PC-3 (cell line): ENCODE results near the gene FAM114A1.

Source experiments
- CTCF ChIP-seq: fragments of 300-600 bp; sonication (generic); conservative IDR thresholded peaks from 2 replicates; pipeline ENCODE4 v1.5.1; 2017; ENCODE audit warnings: antibody characterized with exemption, low read depth, mild to moderate bottlenecking, low read length
- EZH2 ChIP-seq: fragments of 300-600 bp; sonication (generic); IDR thresholded peaks from one replicate; pipeline ENCODE4 v1.6.1; 2017; ENCODE audit warnings: antibody characterized with exemption, mild to moderate bottlenecking, low read length; ENCODE audit not compliant: unreplicated experiment
- EZH2phosphoT487 ChIP-seq: fragments of 300-600 bp; sonication (generic); IDR thresholded peaks from 2 replicates; pipeline ENCODE4 v1.6.1; 2018; ENCODE audit warnings: mild to moderate bottlenecking, antibody characterized with exemption, low read length, borderline replicate concordance

- no peak for TF ChIP-seq EZH2phosphoT487
- TF ChIP-seq CTCF: no peak
- TF ChIP-seq EZH2: no peak
Observed at GRCh38 chr4:38891051-38891983, 23.7 kb downstream of the FAM114A1 start.
